GM12878 (cell line): ENCODE results near the gene CPNE6. TPM values are rescaled to one million over a fixed set of nuclear protein-coding genes. Genes with fewer than 3 reads are reported as not detected.

Experiments used
- FOS ChIP-seq: IDR thresholded peaks from 3 replicates; pipeline ENCODE4 v1.6.1; 2011; ENCODE audit warnings: borderline replicate concordance; ENCODE audit not compliant: insufficient read length; ENCODE audit errors: extremely low read depth
- SUZ12 ChIP-seq: fragments of 200-600 bp; sonication (generic); IDR thresholded peaks from one replicate; pipeline ENCODE4 v1.6.1; 2018; ENCODE audit warnings: antibody characterized with exemption, mild to moderate bottlenecking; ENCODE audit not compliant: unreplicated experiment
- TCF12 ChIP-seq: IDR thresholded peaks from 2 replicates; pipeline ENCODE4 v1.6.1; 2011; ENCODE audit warnings: low read depth, mild to moderate bottlenecking, low read length
- WRNIP1 ChIP-seq: IDR thresholded peaks from 2 replicates; pipeline ENCODE4 v1.6.1; 2011; ENCODE audit warnings: low read depth, low read length, improper control_type of control experiment, borderline replicate concordance
- YBX1 ChIP-seq: fragments of 450-650 bp; IDR thresholded peaks from 2 replicates; pipeline ENCODE4 v1.6.1; 2016; ENCODE audit warnings: antibody characterized with exemption
- polyA plus RNA-seq, 11 experiments: library from polyadenylated mRNA; depleted of rRNA in 4 of 11; unstranded in 6 of 11; stranded (reverse) in 5 of 11; fragments of >200 nt; fragmentation: Nextera tagmentation in 4 of 11; fragmentation: Illumina TruSeq in 1 of 11; extraction: Ambion mirVana in 4 of 11; extraction: Trizol in 1 of 11; gene quantifications; 1 replicate in 1 of 11; 2 replicates in 10 of 11; pipeline versions ENCODE4 v1.2.1 to v1.2.3, GENCODE V29; 2011 to 2016; ENCODE audit warnings: inconsistent platforms in 2 of 11, missing spikeins in 2 of 11, low read depth in 1 of 11
- total RNA-seq, 4 experiments: library from RNA; depleted of rRNA in 3 of 4; stranded (reverse); fragments of >200 nt in 3 of 4; fragmentation: Illumina TruSeq in 1 of 4; extraction: Trizol in 1 of 4; gene quantifications; 2 replicates each; pipeline versions ENCODE4 v1.2.1 to v1.2.3, GENCODE V29; 2013 to 2021
- TF ChIP-seq, protein P1 (sequence below): fragments of 450-650 bp; formaldehyde crosslinking; IDR thresholded peaks from 2 replicates; pipeline ENCODE4 v1.4.0; 2020; ENCODE audit warnings: mild to moderate bottlenecking, moderate library complexity
- TF ChIP-seq, protein P2 (sequence below): fragments of 450-650 bp; IDR thresholded peaks from 2 replicates; pipeline ENCODE4 v1.6.1; 2017; ENCODE audit warnings: mild to moderate bottlenecking, moderate library complexity

Gene CPNE6
- total and polyA plus RNA-seq, 10 of the 15 experiments (the other 5 are each of a cell fraction or from before 2014, with no cell fraction given): 0.06 to 0.43 (median 0.18) TPM; not detected in 3

DNA sequence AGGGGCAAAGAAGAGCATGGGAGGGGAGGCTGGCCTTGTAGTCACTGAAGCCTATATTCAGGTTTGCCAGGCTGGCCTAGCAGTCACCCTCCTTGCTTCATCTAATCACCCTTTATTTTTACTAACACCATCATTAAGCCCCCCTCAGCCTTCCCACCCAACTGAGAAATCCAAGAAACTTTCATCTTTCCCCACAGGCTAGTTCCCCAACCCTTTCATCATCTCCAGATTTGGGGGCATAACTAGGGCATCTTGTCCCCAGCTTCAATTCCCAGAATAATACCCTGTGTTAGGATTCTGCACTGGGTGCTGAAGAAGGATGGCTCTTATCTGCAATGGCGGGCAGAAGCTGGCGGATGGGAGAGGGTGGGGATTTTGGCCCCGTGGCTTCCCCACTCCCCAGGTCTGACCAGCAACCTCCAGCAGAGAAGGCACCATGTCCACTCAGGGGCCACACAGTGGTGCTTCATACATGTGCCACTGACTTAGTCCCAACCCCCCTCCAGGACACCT, 29.7 kb downstream of the CPNE6 start (continued):
- TF ChIP-seq, protein P1, sequence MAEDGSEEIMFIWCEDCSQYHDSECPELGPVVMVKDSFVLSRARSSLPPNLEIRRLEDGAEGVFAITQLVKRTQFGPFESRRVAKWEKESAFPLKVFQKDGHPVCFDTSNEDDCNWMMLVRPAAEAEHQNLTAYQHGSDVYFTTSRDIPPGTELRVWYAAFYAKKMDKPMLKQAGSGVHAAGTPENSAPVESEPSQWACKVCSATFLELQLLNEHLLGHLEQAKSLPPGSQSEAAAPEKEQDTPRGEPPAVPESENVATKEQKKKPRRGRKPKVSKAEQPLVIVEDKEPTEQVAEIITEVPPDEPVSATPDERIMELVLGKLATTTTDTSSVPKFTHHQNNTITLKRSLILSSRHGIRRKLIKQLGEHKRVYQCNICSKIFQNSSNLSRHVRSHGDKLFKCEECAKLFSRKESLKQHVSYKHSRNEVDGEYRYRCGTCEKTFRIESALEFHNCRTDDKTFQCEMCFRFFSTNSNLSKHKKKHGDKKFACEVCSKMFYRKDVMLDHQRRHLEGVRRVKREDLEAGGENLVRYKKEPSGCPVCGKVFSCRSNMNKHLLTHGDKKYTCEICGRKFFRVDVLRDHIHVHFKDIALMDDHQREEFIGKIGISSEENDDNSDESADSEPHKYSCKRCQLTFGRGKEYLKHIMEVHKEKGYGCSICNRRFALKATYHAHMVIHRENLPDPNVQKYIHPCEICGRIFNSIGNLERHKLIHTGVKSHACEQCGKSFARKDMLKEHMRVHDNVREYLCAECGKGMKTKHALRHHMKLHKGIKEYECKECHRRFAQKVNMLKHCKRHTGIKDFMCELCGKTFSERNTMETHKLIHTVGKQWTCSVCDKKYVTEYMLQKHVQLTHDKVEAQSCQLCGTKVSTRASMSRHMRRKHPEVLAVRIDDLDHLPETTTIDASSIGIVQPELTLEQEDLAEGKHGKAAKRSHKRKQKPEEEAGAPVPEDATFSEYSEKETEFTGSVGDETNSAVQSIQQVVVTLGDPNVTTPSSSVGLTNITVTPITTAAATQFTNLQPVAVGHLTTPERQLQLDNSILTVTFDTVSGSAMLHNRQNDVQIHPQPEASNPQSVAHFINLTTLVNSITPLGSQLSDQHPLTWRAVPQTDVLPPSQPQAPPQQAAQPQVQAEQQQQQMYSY: no peak
- TF ChIP-seq, protein P2, sequence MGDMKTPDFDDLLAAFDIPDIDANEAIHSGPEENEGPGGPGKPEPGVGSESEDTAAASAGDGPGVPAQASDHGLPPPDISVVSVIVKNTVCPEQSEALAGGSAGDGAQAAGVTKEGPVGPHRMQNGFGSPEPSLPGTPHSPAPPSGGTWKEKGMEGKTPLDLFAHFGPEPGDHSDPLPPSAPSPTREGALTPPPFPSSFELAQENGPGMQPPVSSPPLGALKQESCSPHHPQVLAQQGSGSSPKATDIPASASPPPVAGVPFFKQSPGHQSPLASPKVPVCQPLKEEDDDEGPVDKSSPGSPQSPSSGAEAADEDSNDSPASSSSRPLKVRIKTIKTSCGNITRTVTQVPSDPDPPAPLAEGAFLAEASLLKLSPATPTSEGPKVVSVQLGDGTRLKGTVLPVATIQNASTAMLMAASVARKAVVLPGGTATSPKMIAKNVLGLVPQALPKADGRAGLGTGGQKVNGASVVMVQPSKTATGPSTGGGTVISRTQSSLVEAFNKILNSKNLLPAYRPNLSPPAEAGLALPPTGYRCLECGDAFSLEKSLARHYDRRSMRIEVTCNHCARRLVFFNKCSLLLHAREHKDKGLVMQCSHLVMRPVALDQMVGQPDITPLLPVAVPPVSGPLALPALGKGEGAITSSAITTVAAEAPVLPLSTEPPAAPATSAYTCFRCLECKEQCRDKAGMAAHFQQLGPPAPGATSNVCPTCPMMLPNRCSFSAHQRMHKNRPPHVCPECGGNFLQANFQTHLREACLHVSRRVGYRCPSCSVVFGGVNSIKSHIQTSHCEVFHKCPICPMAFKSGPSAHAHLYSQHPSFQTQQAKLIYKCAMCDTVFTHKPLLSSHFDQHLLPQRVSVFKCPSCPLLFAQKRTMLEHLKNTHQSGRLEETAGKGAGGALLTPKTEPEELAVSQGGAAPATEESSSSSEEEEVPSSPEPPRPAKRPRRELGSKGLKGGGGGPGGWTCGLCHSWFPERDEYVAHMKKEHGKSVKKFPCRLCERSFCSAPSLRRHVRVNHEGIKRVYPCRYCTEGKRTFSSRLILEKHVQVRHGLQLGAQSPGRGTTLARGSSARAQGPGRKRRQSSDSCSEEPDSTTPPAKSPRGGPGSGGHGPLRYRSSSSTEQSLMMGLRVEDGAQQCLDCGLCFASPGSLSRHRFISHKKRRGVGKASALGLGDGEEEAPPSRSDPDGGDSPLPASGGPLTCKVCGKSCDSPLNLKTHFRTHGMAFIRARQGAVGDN: no peak
- TF ChIP-seq WRNIP1 (no peak), TCF12 (no peak), SUZ12 (no peak), FOS (no peak), YBX1 (no peak)
